HG02642 (cell line): ENCODE results near the gene ELMO1.

Experiments
- ATAC-seq: cut with Tn5 transposase; IDR thresholded peaks from one replicate; pipeline ENCODE4 v1.9.1; 2021; ENCODE audit warnings: mild to moderate bottlenecking; ENCODE audit not compliant: unreplicated experiment, poor library complexity

Gene ELMO1

GRCh38 chr7:36919738-36920137 lies 528.9 kb downstream of the ELMO1 start:
- no peak for ATAC-seq

GRCh38 chr7:36918591-36918990 lies 530.1 kb downstream of the ELMO1 start:
- no peak for ATAC-seq

- no peak for ATAC-seq
Measured at GRCh38 chr7:36916619-36917018, 532.0 kb downstream of the ELMO1 start.

GRCh38 chr7:36916116-36916515 lies 532.5 kb downstream of the ELMO1 start:
- ATAC-seq: no peak

GRCh38 chr7:36911788-36912187 lies 536.9 kb downstream of the ELMO1 start:
- ATAC-seq: no peak

- ATAC-seq: no peak
Measured at GRCh38 chr7:36910859-36911258, 537.8 kb downstream of the ELMO1 start.

GRCh38 chr7:36910401-36910800 lies 538.3 kb downstream of the ELMO1 start:
- no peak for ATAC-seq

GRCh38 chr7:36906956-36907635 lies 541.6 kb downstream of the ELMO1 start:
- ATAC-seq: no peak

- no peak for ATAC-seq
Measured at GRCh38 chr7:36906448-36906847, 542.2 kb downstream of the ELMO1 start.

- no peak for ATAC-seq
Measured at GRCh38 chr7:36905841-36906240, 542.8 kb downstream of the ELMO1 start.

GRCh38 chr7:36904802-36905201 lies 543.9 kb downstream of the ELMO1 start:
- no peak for ATAC-seq

GRCh38 chr7:36904101-36904500 lies 544.6 kb downstream of the ELMO1 start:
- ATAC-seq: no peak

GRCh38 chr7:36900988-36901710 lies 547.5 kb downstream of the ELMO1 start:
- no peak for ATAC-seq

- no peak for ATAC-seq
Measured at GRCh38 chr7:36898186-36898585, 550.5 kb downstream of the ELMO1 start.

GRCh38 chr7:36896956-36897590 lies 551.6 kb downstream of the ELMO1 start:
- no peak for ATAC-seq

- no peak for ATAC-seq
Measured at GRCh38 chr7:36896418-36896817, 552.2 kb downstream of the ELMO1 start.

GRCh38 chr7:36895192-36895591 lies 553.5 kb downstream of the ELMO1 start:
- ATAC-seq: no peak

GRCh38 chr7:36894190-36894589 lies 554.5 kb downstream of the ELMO1 start:
- ATAC-seq: no peak

- no peak for ATAC-seq
Measured at GRCh38 chr7:36889182-36889581, 559.5 kb downstream of the ELMO1 start.

- no peak for ATAC-seq
Measured at GRCh38 chr7:36887969-36888368, 560.7 kb downstream of the ELMO1 start.

- no peak for ATAC-seq
Measured at GRCh38 chr7:36887233-36887632, 561.4 kb downstream of the ELMO1 start.

- no peak for ATAC-seq
Measured at GRCh38 chr7:36884910-36885309, 563.8 kb downstream of the ELMO1 start.
